K562 (cell line): Measurements from ENCODE around the gene GRIK1. TPM values are rescaled to one million over a fixed set of nuclear protein-coding genes. Genes with fewer than 3 reads are reported as not detected.
A peak's percentile ranks its signal among the peaks of the same experiment; 100 is the strongest.

Experiments
- ATAC-seq: fragments of 200-7000 bp; cut with Tn5 transposase; 3 replicates; pipeline ENCODE4 v1.9.1; 2020; ENCODE audit warnings: moderate library complexity
- BruUV-seq: library from RNA; stranded (reverse); fragments of 400-500 nt; replicated peaks from 2 replicates; lab custom pipeline; 2021; lab: Mats Ljungman, UMichigan
- CTCF ChIA-PET: fragments of 300-600 bp; formaldehyde crosslinking; extraction: SDS; loops from one replicate; lab custom pipeline; 2021; ENCODE audit warnings: low intra/inter-chr PET ratio; lab: Yijun Ruan, JAX
- POLR2A ChIA-PET: fragments of 300-600, 350-650 bp; sonication (Branson Sonifier 250); formaldehyde crosslinking; extraction: SDS; loops from one replicate; lab custom pipeline; 2021; ENCODE audit warnings: antibody characterized with exemption, inconsistent platforms; lab: Yijun Ruan, JAX
- DNase-seq, 4 experiments: peaks; one replicate each; pipeline versions ENCODE4 v3.0.0 to v3.0.0-alpha.2; 2011 to 2018; ENCODE audit warnings: low spot score in 3 of 4, mixed read lengths in 3 of 4; ENCODE audit errors: extremely low read depth in 1 of 4
- FAIRE-seq: peaks from 2 replicates; lab custom pipeline; 2011; peaks lifted over from hg19 to GRCh38; lab: Jason Lieb, UNC
- H2AFZ ChIP-seq: 2 replicates; pipeline ENCODE4 v1.6.0; 2011; ENCODE audit warnings: low read depth, low read length, control low read depth, inconsistent platforms
- H3K27ac ChIP-seq: fragments of 200-600 bp; 3 replicates; pipeline ENCODE4 v1.8.0; 2011; ENCODE audit warnings: low read depth, mild to moderate bottlenecking, control low read depth, inconsistent platforms, low read length, moderate library complexity, mixed read lengths; ENCODE audit errors: extremely low read depth
- H3K27me3 ChIP-seq, 2 experiments: fragments of 300-600 bp in 1 of 2; 2 replicates in 1 of 2; 3 replicates in 1 of 2; pipeline versions ENCODE4 v1.6.0 to v1.8.0; 2011; ENCODE audit warnings: inconsistent platforms in 2 of 2, low read length in 2 of 2, mild to moderate bottlenecking in 1 of 2, mixed read lengths in 1 of 2, moderate library complexity in 1 of 2; ENCODE audit not compliant: control insufficient read depth in 2 of 2, insufficient read depth in 2 of 2
- H3K36me3 ChIP-seq: fragments of 300-600 bp; 3 replicates; pipeline ENCODE4 v1.8.0; 2011; ENCODE audit warnings: mild to moderate bottlenecking, low read length, inconsistent platforms; ENCODE audit not compliant: control insufficient read depth, insufficient read depth
- H3K4me1 ChIP-seq, 2 experiments: fragments of 200-600 bp in 1 of 2; replicated peaks in 1 of 2; 2 replicates in 1 of 2; 3 replicates in 1 of 2; pipeline versions ENCODE4 v1.5.1 to v1.8.0; 2011; ENCODE audit warnings: inconsistent platforms in 2 of 2, low read length in 2 of 2, mild to moderate bottlenecking in 1 of 2, mixed read lengths in 1 of 2, moderate library complexity in 1 of 2; ENCODE audit not compliant: control insufficient read depth in 2 of 2, insufficient read depth in 2 of 2
- H3K4me2 ChIP-seq: 2 replicates; pipeline ENCODE4 v1.6.1; 2011; ENCODE audit warnings: low read length, control low read depth, inconsistent platforms, mixed read lengths; ENCODE audit not compliant: insufficient read depth
- H3K4me3 ChIP-seq: fragments of 200-600 bp; sonication (generic), shearing (Covaris generic); 2 replicates; pipeline ENCODE4 v1.5.1; 2016; ENCODE audit warnings: control low read depth, inconsistent platforms
- H3K79me2 ChIP-seq: fragments of 200-600 bp; 3 replicates; pipeline ENCODE4 v1.8.0; 2011; ENCODE audit warnings: low read length, inconsistent platforms; ENCODE audit not compliant: control insufficient read depth, insufficient read depth
- H3K9ac ChIP-seq, 2 experiments: 2 replicates each; pipeline versions ENCODE4 v1.6.0 to v1.6.1; 2011; ENCODE audit warnings: low read depth in 2 of 2, low read length in 2 of 2, control low read depth in 1 of 2, inconsistent platforms in 1 of 2, mild to moderate bottlenecking in 1 of 2, mixed read lengths in 1 of 2; ENCODE audit not compliant: insufficient read depth in 1 of 2
- H3K9me1 ChIP-seq: one replicate; pipeline ENCODE4 v1.6.0; 2011; ENCODE audit warnings: inconsistent platforms, mild to moderate bottlenecking, low read length, moderate library complexity; ENCODE audit not compliant: control insufficient read depth, insufficient read depth
- H3K9me3 ChIP-seq: replicated peaks from 2 replicates; pipeline ENCODE4 v1.5.1; 2011; ENCODE audit warnings: low read depth, low read length, inconsistent platforms; ENCODE audit not compliant: control insufficient read depth, insufficient read depth
- H4K20me1 ChIP-seq: replicated peaks from 2 replicates; pipeline ENCODE4 v1.6.1; 2011; ENCODE audit warnings: low read length, inconsistent platforms, mixed read lengths; ENCODE audit not compliant: control insufficient read depth, insufficient read depth
- ARID4B ChIP-seq: sonication (generic); formaldehyde crosslinking; IDR thresholded peaks from 2 replicates; pipeline ENCODE4 v1.8.0; 2022; ENCODE audit warnings: mild to moderate bottlenecking, missing genetic modification reagents
- BRCA1 ChIP-seq, 2 experiments: fragments of 450-650 bp in 1 of 2; sonication (generic) in 1 of 2; formaldehyde crosslinking in 1 of 2; IDR thresholded peaks; 2 replicates each; pipeline versions ENCODE4 v1.5.0 to v1.6.1; 2017 to 2020; ENCODE audit warnings: mild to moderate bottlenecking in 1 of 2, missing genetic modification reagents in 1 of 2
- JUNB ChIP-seq: fragments of 450-650 bp; formaldehyde crosslinking; conservative IDR thresholded peaks from 2 replicates; pipeline ENCODE4 v1.4.0; 2020; ENCODE audit warnings: mild to moderate bottlenecking
- LCOR ChIP-seq: sonication (generic); formaldehyde crosslinking; IDR thresholded peaks from 2 replicates; pipeline ENCODE4 v1.8.0; 2022; ENCODE audit warnings: mild to moderate bottlenecking, missing genetic modification reagents
- LEF1 ChIP-seq: fragments of 450-650 bp; IDR thresholded peaks from 2 replicates; pipeline ENCODE4 v1.6.1; 2016; ENCODE audit warnings: mild to moderate bottlenecking
- MEIS2 ChIP-seq: fragments of 450-650 bp; IDR thresholded peaks from 2 replicates; pipeline ENCODE4 v1.6.1; 2014; ENCODE audit warnings: mild to moderate bottlenecking; ENCODE audit not compliant: partially characterized antibody
- NCOA1 ChIP-seq: fragments of 450-650 bp; IDR thresholded peaks from 2 replicates; pipeline ENCODE4 v1.6.1; 2016; ENCODE audit warnings: low read depth
- NFATC3 ChIP-seq: fragments of 450-650 bp; IDR thresholded peaks from 2 replicates; pipeline ENCODE4 v1.6.1; 2017; ENCODE audit warnings: mild to moderate bottlenecking
- POLR2H ChIP-seq: IDR thresholded peaks from 2 replicates; pipeline ENCODE4 v1.6.1; 2016; ENCODE audit warnings: missing genetic modification characterization, low read depth, mild to moderate bottlenecking, control low read depth, missing compliant biosample characterization, moderate library complexity
- SNRNP70 ChIP-seq: fragments of 200-400 bp; formaldehyde crosslinking; optimal IDR thresholded peaks from 2 replicates; pipeline ENCODE3; 2017; ENCODE audit warnings: low read depth, low read length
- SREBF1 ChIP-seq: fragments of 150-350 bp; IDR thresholded peaks from 2 replicates; pipeline ENCODE4 v1.6.1; 2014; ENCODE audit warnings: antibody characterized with exemption, low read depth, low read length, borderline replicate concordance
- TGIF2 ChIP-seq: sonication (generic); formaldehyde crosslinking; IDR thresholded peaks from 2 replicates; pipeline ENCODE4 v1.8.1; 2022; ENCODE audit warnings: mild to moderate bottlenecking, missing genetic modification reagents, moderate library complexity
- ZBTB49 ChIP-seq: sonication (generic); formaldehyde crosslinking; IDR thresholded peaks from 2 replicates; pipeline ENCODE4 v1.8.0; 2022; ENCODE audit warnings: missing genetic modification reagents, mild to moderate bottlenecking, borderline replicate concordance
- ZNF165 ChIP-seq: fragments of 250-450 bp; sonication (Bioruptor Pico); IDR thresholded peaks from 2 replicates; pipeline ENCODE4 v1.4.0; 2020; ENCODE audit warnings: borderline replicate concordance
- ZNF316 ChIP-seq: fragments of 450-650 bp; IDR thresholded peaks from 2 replicates; pipeline ENCODE4 v1.6.1; 2016
- WGBS: fragments of 100-300 bp; shearing (Covaris generic); methylation state at CpG from one replicate; pipeline ENCODE4 v1.1.6; 2016; ENCODE audit warnings: low coverage, mixed read lengths; ENCODE audit not compliant: insufficient coverage; ENCODE audit errors: missing lambda C conversion rate; 5-methylcytosine and 5-hydroxymethylcytosine counted together
- in situ Hi-C: fragments of 300-500 bp; cut with MboI; formaldehyde crosslinking; loops from 4 replicates; pipeline ENCODE4 v1.15.0; 2018; ENCODE audit warnings: inconsistent platforms, mixed read lengths
- intact Hi-C: fragments of 100-400 bp; cut with micrococcal nuclease; formaldehyde crosslinking; loops from 2 replicates; pipeline ENCODE4 v1.14.2; 2022
- polyA plus RNA-seq, 8 experiments: library from polyadenylated mRNA; depleted of rRNA in 4 of 8; stranded (reverse) in 5 of 8; unstranded in 3 of 8; fragments of >200 nt; fragmentation: Nextera tagmentation in 2 of 8; fragmentation: Illumina TruSeq in 1 of 8; extraction: Ambion mirVana in 2 of 8; extraction: Trizol in 1 of 8; gene quantifications; 2 replicates each; pipeline versions ENCODE4 v1.2.1 to v1.2.3, GENCODE V29; 2011 to 2014; ENCODE audit warnings: inconsistent platforms in 1 of 8, missing spikeins in 1 of 8
- total RNA-seq, 7 experiments: library from RNA; depleted of rRNA in 6 of 7; stranded (reverse); fragments of >200 nt in 6 of 7; fragmentation: Illumina TruSeq in 2 of 7; extraction: Trizol in 2 of 7; gene quantifications; 2 replicates each; pipeline versions ENCODE4 v1.2.1 to v1.2.3, GENCODE V29; 2011 to 2021; ENCODE audit warnings: low replicate concordance in 1 of 7
- TF ChIP-seq, protein P1 (sequence below): IDR thresholded peaks from 3 replicates; pipeline ENCODE4 v1.6.1; 2011; ENCODE audit warnings: borderline replicate concordance, mild to moderate bottlenecking; ENCODE audit not compliant: insufficient read length, insufficient read depth

The GRIK1 gene
- total and polyA plus RNA-seq, 9 of the 15 experiments (the other 6 are each of a cell fraction or from before 2014, with no cell fraction given), result 0.17 to 2.8 (median 0.53) TPM

DNA sequence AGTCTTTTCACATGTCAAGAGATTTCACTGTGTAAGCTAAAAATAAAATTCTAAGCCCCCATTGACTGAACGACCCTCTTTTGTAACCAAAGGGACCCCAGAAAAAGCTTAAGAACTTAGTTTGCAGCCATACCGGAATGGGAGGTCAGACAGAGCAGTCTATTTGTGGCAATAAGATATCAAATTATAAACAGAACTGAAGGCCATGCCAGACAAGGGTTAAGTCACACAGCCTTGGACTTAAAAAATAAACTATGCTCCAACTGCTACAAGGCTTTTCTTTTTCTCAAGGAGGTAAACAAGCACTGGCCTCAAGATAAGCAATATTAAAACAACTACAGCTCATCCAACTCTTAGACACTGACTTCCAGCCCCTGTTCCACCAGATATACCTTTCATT lies 384.2 kb downstream of the GRIK1 start (continued):
- TF ChIP-seq JUNB (CRISPR knock-in tag) (no peak), BRCA1 (IDR thresholded peaks at IDR 0.05) (no peak), BRCA1 (CRISPR knock-in tag; IDR thresholded peaks at IDR 0.05) (no peak), MEIS2 (no peak), POLR2H (tag) (0 out of 2 replicates have a peak, but pooled peaks have one; percentile 4), LEF1 (no peak), SNRNP70 (no peak), ZNF316 (0 out of 2 replicates have a peak, but pooled peaks have one; percentile 7), SREBF1 (no peak), NFATC3 (no peak)
- TF ChIP-seq, protein P1, sequence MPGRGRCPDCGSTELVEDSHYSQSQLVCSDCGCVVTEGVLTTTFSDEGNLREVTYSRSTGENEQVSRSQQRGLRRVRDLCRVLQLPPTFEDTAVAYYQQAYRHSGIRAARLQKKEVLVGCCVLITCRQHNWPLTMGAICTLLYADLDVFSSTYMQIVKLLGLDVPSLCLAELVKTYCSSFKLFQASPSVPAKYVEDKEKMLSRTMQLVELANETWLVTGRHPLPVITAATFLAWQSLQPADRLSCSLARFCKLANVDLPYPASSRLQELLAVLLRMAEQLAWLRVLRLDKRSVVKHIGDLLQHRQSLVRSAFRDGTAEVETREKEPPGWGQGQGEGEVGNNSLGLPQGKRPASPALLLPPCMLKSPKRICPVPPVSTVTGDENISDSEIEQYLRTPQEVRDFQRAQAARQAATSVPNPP, result no peak

DNA sequence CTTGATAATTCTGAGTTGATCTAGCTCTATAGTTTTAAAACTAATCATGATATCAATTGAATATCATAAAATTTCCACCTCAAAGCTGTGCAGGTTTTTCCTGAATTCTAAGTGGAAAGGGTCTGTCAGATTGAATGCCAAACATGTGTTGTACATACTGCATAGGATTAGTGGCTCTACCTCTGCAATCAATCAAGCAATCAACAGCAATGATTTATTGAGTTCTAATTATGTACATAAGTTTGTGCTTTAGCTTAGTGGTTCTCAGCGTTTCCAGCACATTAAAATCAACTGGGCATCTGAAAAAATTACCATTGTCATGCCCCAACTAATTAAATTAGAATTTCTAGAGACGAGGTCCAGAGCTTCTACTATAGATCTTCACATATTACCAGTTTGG lies 389.6 kb downstream of the GRIK1 start:
- FAIRE-seq, result no peak
- Histone ChIP-seq H3K36me3 (no peaks in the 10 kb centered on the region), H3K4me3 (no peak overlapping the region), H3K79me2 (no peaks in the 10 kb centered on the region), H2AFZ (no peak overlapping the region), H3K27ac (no peak overlapping the region), H3K4me2 (no peak overlapping the region), H3K27me3 (no peaks in the 10 kb centered on the region), H3K9ac (no peak overlapping the region), H3K9me3 (no peaks in the 10 kb centered on the region), H4K20me1 (no peaks in the 10 kb centered on the region), H3K9me1 (no peaks in the 10 kb centered on the region), H3K4me1 (no peaks in the 10 kb centered on the region)
- in situ Hi-C loops, result no loop called here
- ATAC-seq, result no peak
- 52% methylated on average over 2 of the region's 2 CpGs for WGBS
- intact Hi-C loops, result no loop called here
- no TSS peak for BruUV-seq
- POLR2A ChIA-PET, result interaction anchor here (0.9 to 1.2 kb wide), 2 partner anchors 13 to 64 kb away, joined by 3 to 4 read pairs; no protein-coding TSS in a partner anchor
- CTCF ChIA-PET, result no interaction called here
- DNase-seq, result no peak
- TF ChIP-seq LCOR (CRISPR knock-in tag) (no peak), ARID4B (CRISPR knock-in tag) (no peak), TGIF2 (CRISPR knock-in tag) (no peak), ZBTB49 (CRISPR knock-in tag) (no peak), NCOA1 (no peak), ZNF165 (CRISPR knock-in tag) (no peak)
